Transverse colon (tissue), 4 donors: Measurements from ENCODE around the gene PCDHA1. TPM values are rescaled to one million over a fixed set of nuclear protein-coding genes. Genes with fewer than 3 reads are reported as not detected.

Experiments used
- DNase-seq: peaks from one replicate; pipeline ENCODE4 v3.0.0-alpha.2; 2019
- H3K27ac ChIP-seq, 4 donors: fragments of 200-600 bp; sonication (generic); 2 replicates each; pipeline ENCODE4 v1.5.1; 2016 to 2018; ENCODE audit warnings: inconsistent platforms in 4 of 4
- H3K27me3 ChIP-seq: fragments of 200-600 bp; sonication (generic); 2 replicates; pipeline ENCODE4 v1.5.1; 2017; ENCODE audit warnings: inconsistent platforms
- H3K36me3 ChIP-seq, 4 donors: fragments of 200-600 bp; sonication (generic); 2 replicates each; pipeline ENCODE4 v1.5.1; 2017 to 2019; ENCODE audit warnings: inconsistent platforms in 4 of 4
- H3K4me1 ChIP-seq, 4 donors: fragments of 200-600 bp; sonication (generic); 2 replicates each; pipeline ENCODE4 v1.5.1; 2017 to 2020; ENCODE audit warnings: inconsistent platforms in 4 of 4
- H3K4me3 ChIP-seq, 4 donors: fragments of 200-600 bp; sonication (generic); 1 replicate in 1 of 4; 2 replicates in 3 of 4; pipeline versions ENCODE4 v1.5.1 to v1.6.1; 2017 to 2019; ENCODE audit warnings: inconsistent platforms in 4 of 4
- H3K9me3 ChIP-seq, 2 donors: fragments of 200-600 bp; sonication (generic); 2 replicates each; pipeline ENCODE4 v1.5.1; 2017 to 2019; ENCODE audit warnings: inconsistent platforms in 2 of 2
- CTCF ChIP-seq, 5 experiments: fragments of 200-600 bp in 3 of 5; fragments of 450-650 bp in 2 of 5; sonication (generic) in 3 of 5; IDR thresholded peaks; 1 replicate in 2 of 5; 2 replicates in 3 of 5; pipeline ENCODE4 v1.5.1; 2016 to 2017; ENCODE audit warnings: antibody characterized with exemption in 5 of 5, inconsistent platforms in 3 of 5, mild to moderate bottlenecking in 2 of 5, moderate library complexity in 1 of 5
- EP300 ChIP-seq: sonication (generic); formaldehyde crosslinking; IDR thresholded peaks from one replicate; pipeline ENCODE4 v1.6.1; 2017; ENCODE audit warnings: antibody characterized with exemption, low read depth
- POLR2A ChIP-seq: fragments of 450-650 bp; IDR thresholded peaks from one replicate; pipeline ENCODE4 v1.6.1; 2016; ENCODE audit warnings: antibody characterized with exemption, mild to moderate bottlenecking, moderate library complexity
- POLR2AphosphoS5 ChIP-seq, 3 donors: sonication (generic); formaldehyde crosslinking; IDR thresholded peaks; one replicate each; pipeline ENCODE4 v1.6.1; 2016; ENCODE audit warnings: antibody characterized with exemption in 3 of 3
- WGBS, 2 donors: methylation state at CpG; one replicate each; pipeline ENCODE4 v1.1.5; 2018; ENCODE audit warnings: low coverage in 1 of 2; 5-methylcytosine and 5-hydroxymethylcytosine counted together
- in situ Hi-C, 4 donors: fragments of 200-750 bp; cut with MboI; loops; one replicate each; pipeline versions ENCODE4 v1.15.0 to v1.15.1; 2017; ENCODE audit warnings: low sequenced_read_pairs in 3 of 4, low pct_ligation_motif_present in 1 of 4, low pct_unique_long_range_greater_than_20kb in 1 of 4
- intact Hi-C: fragments of 100-400 bp; cut with DNase I; formaldehyde crosslinking; loops from one replicate; pipeline ENCODE4 v1.15.1; 2023; ENCODE audit warnings: low total_unique reads
- total RNA-seq, 4 donors: library from RNA; depleted of rRNA; stranded (reverse); fragments of >200 nt; gene quantifications; one replicate each; pipeline ENCODE4 v1.1.0, GENCODE V29; 2016

Gene PCDHA1
- total RNA-seq, 4 donors from 2014 or later, result 0.14 TPM; not detected in 3

DNA sequence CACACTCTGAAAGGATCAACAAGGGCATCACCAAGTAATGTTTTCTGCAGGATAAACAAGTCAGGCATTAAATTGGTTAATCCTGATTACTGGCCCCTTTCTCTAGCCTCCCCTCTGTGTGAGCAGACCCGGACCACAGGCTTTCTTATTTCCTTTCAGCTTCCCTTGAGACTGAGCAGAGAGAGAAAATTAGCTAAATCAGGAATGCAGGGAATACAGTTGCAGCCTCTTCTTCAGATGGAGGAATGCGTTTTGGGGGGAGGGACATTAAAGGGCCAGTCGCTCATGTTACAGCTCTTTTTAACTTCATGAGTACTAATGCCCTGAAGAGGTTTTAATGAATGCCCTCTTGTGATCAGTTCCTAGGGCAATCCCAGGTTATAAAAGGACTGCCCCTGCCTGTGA lies 200.2 kb downstream of the PCDHA1 start:
- DNase-seq, result no peak
- Histone ChIP-seq H3K4me1 (no peaks in the 10 kb centered on the region), H3K27me3 (no peaks in the 10 kb centered on the region), H3K27ac (no peak overlapping the region), H3K9me3 (no peaks in the 10 kb centered on the region), H3K36me3 (no peaks in the 10 kb centered on the region), H3K4me3 (no peak overlapping the region)
- WGBS, 2 donors, result 17 to 28% methylated on average over 1 to 3 of the region's 3 CpGs
- in situ Hi-C loops, result no loop called here
- intact Hi-C loops, result no loop called here
- TF ChIP-seq CTCF (IDR thresholded peaks at IDR 0.05) (no peak), POLR2A (no peak), POLR2AphosphoS5 (IDR thresholded peaks at IDR 0.05) (no peak), EP300 (no peak)

GRCh38 chr5:140988100-140988499 lies 202.2 kb downstream of the PCDHA1 start:
- Histone ChIP-seq H3K27me3 (no peaks in the 10 kb centered on the region), H3K27ac (no peak overlapping the region), H3K4me3 (no peak overlapping the region), H3K4me1 (no peaks in the 10 kb centered on the region), H3K36me3 (no peaks in the 10 kb centered on the region), H3K9me3 (no peaks in the 10 kb centered on the region)
- DNase-seq, result no peak
- TF ChIP-seq EP300 (no peak), POLR2AphosphoS5 (IDR thresholded peaks at IDR 0.05) (no peak), CTCF (IDR thresholded peaks at IDR 0.05) (no peak), POLR2A (no peak)
- in situ Hi-C loops, result no loop called here
- intact Hi-C loops, result no loop called here
- WGBS, 2 donors, result 44 to 67% methylated on average over 3 to 5 of the region's 5 CpGs

GRCh38 chr5:140988608-140989007 lies 202.7 kb downstream of the PCDHA1 start:
- DNase-seq, result no peak
- no peaks in the 10 kb centered on the region for H3K9me3 ChIP-seq
- in situ Hi-C loops, result no loop called here
- no peak for TF ChIP-seq EP300
- no peak for TF ChIP-seq CTCF (IDR thresholded peaks at IDR 0.05)
- TF ChIP-seq POLR2A, result no peak
- TF ChIP-seq POLR2AphosphoS5 (IDR thresholded peaks at IDR 0.05), result no peak
- no peak overlapping the region for H3K27ac ChIP-seq
- no peaks in the 10 kb centered on the region for H3K4me1 ChIP-seq
- no peak overlapping the region for H3K4me3 ChIP-seq
- no peaks in the 10 kb centered on the region for H3K27me3 ChIP-seq
- WGBS, 2 donors, result 66 to 75% methylated on average over 4 to 5 of the region's 5 CpGs
- H3K36me3 ChIP-seq, result no peaks in the 10 kb centered on the region
- intact Hi-C loops, result no loop called here

DNA sequence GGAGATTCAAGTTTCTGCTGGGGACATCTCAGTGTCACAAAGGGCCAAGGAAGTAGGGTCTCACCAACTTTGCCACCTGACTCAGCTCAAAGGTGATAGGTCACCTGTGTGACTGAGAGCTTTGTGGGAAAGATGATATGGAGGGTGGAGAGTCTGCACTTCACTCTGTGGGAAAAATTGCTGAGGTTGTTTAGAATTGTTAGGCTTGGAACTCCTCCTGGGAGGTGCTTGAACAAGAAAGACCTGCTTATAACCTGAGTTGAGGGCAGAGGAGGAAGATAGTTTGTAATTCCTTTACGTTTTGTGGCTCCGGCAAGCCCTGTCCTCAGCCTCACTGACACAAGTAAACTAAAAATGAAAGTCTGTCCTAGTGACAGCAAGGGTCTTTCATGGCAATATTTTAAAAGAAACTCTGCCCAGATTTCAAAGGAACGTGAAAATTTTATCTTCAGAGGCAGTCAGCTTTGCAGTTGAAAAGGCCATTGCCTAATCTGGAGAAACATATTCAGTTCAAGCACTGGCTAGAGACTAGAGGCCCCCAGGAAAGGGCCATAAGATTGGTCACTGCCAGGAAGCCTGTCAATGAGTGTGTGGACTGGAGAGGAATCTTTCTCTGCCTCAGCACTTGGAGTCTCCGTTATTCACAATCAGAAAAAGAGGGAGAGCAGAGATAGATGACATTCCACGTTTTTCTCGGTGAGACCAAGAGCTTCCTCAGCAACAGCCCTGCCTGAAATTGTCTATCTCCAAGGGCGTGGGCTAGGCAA lies 203.5 kb downstream of the PCDHA1 start:
- in situ Hi-C loops, result no loop called here
- intact Hi-C loops, result no loop called here
- WGBS, 2 donors, result 71 to 75% methylated on average over 7 of the region's 7 CpGs

More for the DNA sequence above, 203.5 kb downstream of the PCDHA1 start:
- H3K36me3 ChIP-seq, result no peaks in the 10 kb centered on the region
- H3K27ac ChIP-seq, result no peak overlapping the region
- TF ChIP-seq CTCF (IDR thresholded peaks at IDR 0.05) (no peak), EP300 (no peak), POLR2AphosphoS5 (IDR thresholded peaks at IDR 0.05) (no peak), POLR2A (no peak)
- H3K9me3 ChIP-seq, result no peaks in the 10 kb centered on the region
- no peak overlapping the region for H3K4me3 ChIP-seq
- no peak for DNase-seq
- H3K4me1 ChIP-seq, result no peaks in the 10 kb centered on the region
- H3K27me3 ChIP-seq, result no peaks in the 10 kb centered on the region
